GM12892 (cell line): ENCODE data around the gene MIOX.

ENCODE experiments used
- POLR2AphosphoS5 ChIP-seq: IDR thresholded peaks from 2 replicates; pipeline ENCODE4 v1.6.1; 2011; ENCODE audit warnings: low read depth, low read length, control low read depth
- TAF1 ChIP-seq: IDR thresholded peaks from 2 replicates; pipeline ENCODE4 v1.6.1; 2011; ENCODE audit warnings: low read depth, mild to moderate bottlenecking, control low read depth, low read length, borderline replicate concordance

GRCh38 chr22:50459496-50460140 lies 27.0 kb upstream of the MIOX start:
- TF ChIP-seq POLR2AphosphoS5 (no peak), TAF1 (no peak)
